ENCODE data around the gene SF3B2. TPM values are rescaled to one million over a fixed set of nuclear protein-coding genes. Genes with fewer than 3 reads are reported as not detected.
A peak's percentile ranks its signal among the peaks of the same experiment; 100 is the strongest.
"Not testable (repeated sequence)": the region's sequence is repeated elsewhere in the genome, so short reads cannot be mapped to it uniquely, and the experiment has no call there.

SF3B2 gene
- total RNA-seq, 1 donor from 2014 or later, result 181 TPM

- Histone ChIP-seq H3K36me3 (ENCODE audit: control insufficient read depth, insufficient read depth, low read length) (no peaks in the 10 kb centered on the region), H3K27me3 (ENCODE audit: control insufficient read depth, insufficient read depth, low read length) (no peaks in the 10 kb centered on the region), H3K4me3 (ENCODE audit: low read depth, low read length) (no peak overlapping the region)
- no peak for TF ChIP-seq CTCF (IDR thresholded peaks at IDR 0.05; ENCODE audit: insufficient read depth, low read length, poor library complexity, severe bottlenecking)
- DNase-seq (ENCODE audit: low read depth), result no peak
These were observed 57.1 kb downstream of the SF3B2 start for GRCh38 chr11:66109294-66109693.

GRCh38 chr11:66111158-66111557, 59.0 kb downstream of the SF3B2 start:
- no peak for DNase-seq (ENCODE audit: low read depth)
- H3K4me3 ChIP-seq (ENCODE audit: low read depth, low read length), result no peak overlapping the region
- no peaks in the 10 kb centered on the region for H3K36me3 ChIP-seq (ENCODE audit: control insufficient read depth, insufficient read depth, low read length)
- TF ChIP-seq CTCF (IDR thresholded peaks at IDR 0.05; ENCODE audit: insufficient read depth, low read length, poor library complexity, severe bottlenecking), result no peak
- H3K27me3 ChIP-seq (ENCODE audit: control insufficient read depth, insufficient read depth, low read length), result no peaks in the 10 kb centered on the region

- no peaks in the 10 kb centered on the region for H3K36me3 ChIP-seq (ENCODE audit: control insufficient read depth, insufficient read depth, low read length)
- DNase-seq (ENCODE audit: low read depth), result no peak
- no peak overlapping the region for H3K4me3 ChIP-seq (ENCODE audit: low read depth, low read length)
- no peaks in the 10 kb centered on the region for H3K27me3 ChIP-seq (ENCODE audit: control insufficient read depth, insufficient read depth, low read length)
- no peak for TF ChIP-seq CTCF (IDR thresholded peaks at IDR 0.05; ENCODE audit: insufficient read depth, low read length, poor library complexity, severe bottlenecking)
These were observed 59.9 kb downstream of the SF3B2 start for GRCh38 chr11:66112041-66112491.

- Histone ChIP-seq H3K4me3 (ENCODE audit: low read depth, low read length) (no peak overlapping the region), H3K27me3 (ENCODE audit: control insufficient read depth, insufficient read depth, low read length) (no peaks in the 10 kb centered on the region), H3K36me3 (ENCODE audit: control insufficient read depth, insufficient read depth, low read length) (no peaks in the 10 kb centered on the region)
- no peak for TF ChIP-seq CTCF (IDR thresholded peaks at IDR 0.05; ENCODE audit: insufficient read depth, low read length, poor library complexity, severe bottlenecking)
- DNase-seq (ENCODE audit: low read depth), result peak; percentile 71
These were observed 60.7 kb downstream of the SF3B2 start for GRCh38 chr11:66112601-66113499.

- not testable (repeated sequence) for H3K4me3 ChIP-seq (ENCODE audit: low read depth, low read length); H3K27me3 ChIP-seq (ENCODE audit: control insufficient read depth, insufficient read depth, low read length); DNase-seq (ENCODE audit: low read depth); H3K36me3 ChIP-seq (ENCODE audit: control insufficient read depth, insufficient read depth, low read length)
These were observed 62.8 kb downstream of the SF3B2 start for GRCh38 chr11:66114957-66115356.

GRCh38 chr11:66115638-66116301, 63.6 kb downstream of the SF3B2 start:
- Histone ChIP-seq H3K4me3 (ENCODE audit: low read depth, low read length) (no peak overlapping the region), H3K27me3 (ENCODE audit: control insufficient read depth, insufficient read depth, low read length) (no peaks in the 10 kb centered on the region), H3K36me3 (ENCODE audit: control insufficient read depth, insufficient read depth, low read length) (no peaks in the 10 kb centered on the region)
- TF ChIP-seq CTCF (IDR thresholded peaks at IDR 0.05; ENCODE audit: insufficient read depth, low read length, poor library complexity, severe bottlenecking), result no peak
- no peak for DNase-seq (ENCODE audit: low read depth)

Data from kidney epithelial cell (primary cell).